ENCODE measurements around the gene OR2W3. TPM values are rescaled to one million over a fixed set of nuclear protein-coding genes. Genes with fewer than 3 reads are reported as not detected.

The OR2W3 gene
- total RNA-seq, 1 donor from 2014 or later = 0.31 TPM

DNA sequence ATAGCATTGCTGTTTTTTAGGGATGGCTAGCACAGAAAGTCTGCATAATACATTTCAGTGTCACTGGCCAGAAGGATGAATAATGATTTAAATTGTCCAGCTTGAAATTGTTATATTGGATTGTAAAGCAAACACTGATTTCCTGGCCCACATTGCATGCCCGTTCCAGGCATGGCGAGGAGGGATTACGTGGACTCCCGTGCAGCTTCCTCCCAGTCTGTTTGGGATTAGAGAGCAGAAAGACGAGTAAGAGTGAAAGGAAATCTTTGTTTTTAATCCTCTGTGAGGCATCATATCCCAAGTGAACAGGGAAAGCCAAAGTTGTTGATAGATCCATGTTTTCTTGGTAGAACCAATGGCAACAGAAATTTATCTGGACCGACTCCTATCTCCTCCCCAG lies 30.0 kb upstream of the OR2W3 start:
- Mint-ChIP-seq H3K27ac (no peak overlapping the region), H3K4me1 (ENCODE audit: low read depth) (no peaks in the 10 kb centered on the region), H3K27me3 (no peaks in the 10 kb centered on the region), H3K4me3 (ENCODE audit: low read depth) (no peak overlapping the region), H3K36me3 (ENCODE audit: insufficient read depth) (no peaks in the 10 kb centered on the region), H3K9me3 (ENCODE audit: low read depth) (peaks cover 11% of the 10 kb centered on the region)
- TF ChIP-seq, protein P1, sequence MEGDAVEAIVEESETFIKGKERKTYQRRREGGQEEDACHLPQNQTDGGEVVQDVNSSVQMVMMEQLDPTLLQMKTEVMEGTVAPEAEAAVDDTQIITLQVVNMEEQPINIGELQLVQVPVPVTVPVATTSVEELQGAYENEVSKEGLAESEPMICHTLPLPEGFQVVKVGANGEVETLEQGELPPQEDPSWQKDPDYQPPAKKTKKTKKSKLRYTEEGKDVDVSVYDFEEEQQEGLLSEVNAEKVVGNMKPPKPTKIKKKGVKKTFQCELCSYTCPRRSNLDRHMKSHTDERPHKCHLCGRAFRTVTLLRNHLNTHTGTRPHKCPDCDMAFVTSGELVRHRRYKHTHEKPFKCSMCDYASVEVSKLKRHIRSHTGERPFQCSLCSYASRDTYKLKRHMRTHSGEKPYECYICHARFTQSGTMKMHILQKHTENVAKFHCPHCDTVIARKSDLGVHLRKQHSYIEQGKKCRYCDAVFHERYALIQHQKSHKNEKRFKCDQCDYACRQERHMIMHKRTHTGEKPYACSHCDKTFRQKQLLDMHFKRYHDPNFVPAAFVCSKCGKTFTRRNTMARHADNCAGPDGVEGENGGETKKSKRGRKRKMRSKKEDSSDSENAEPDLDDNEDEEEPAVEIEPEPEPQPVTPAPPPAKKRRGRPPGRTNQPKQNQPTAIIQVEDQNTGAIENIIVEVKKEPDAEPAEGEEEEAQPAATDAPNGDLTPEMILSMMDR (IDR thresholded peaks at IDR 0.05; ENCODE audit: unreplicated experiment) = no peak
- DNase-seq (ENCODE audit: low spot score, unreplicated experiment) = no peak

DNA sequence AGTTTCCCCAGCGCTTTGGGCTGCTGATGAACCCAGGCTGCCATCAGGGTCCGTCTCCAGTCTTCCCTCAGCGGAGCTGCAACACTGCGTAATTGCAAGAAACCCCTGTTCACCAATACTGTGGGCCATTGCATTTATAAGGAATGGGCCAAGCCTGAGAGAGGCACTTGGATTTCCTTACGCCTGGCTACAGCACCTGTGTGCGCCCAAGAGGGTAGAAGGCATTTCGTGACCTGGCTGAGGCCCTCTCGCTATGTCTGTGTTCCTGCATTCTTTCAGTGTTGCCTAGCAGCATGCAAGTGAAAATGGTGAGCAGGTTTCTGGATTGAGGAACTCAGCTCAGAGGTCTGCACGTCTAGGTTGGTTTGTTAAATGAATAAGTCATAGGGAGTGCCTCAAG lies 12.0 kb upstream of the OR2W3 start:
- TF ChIP-seq, protein P1 (IDR thresholded peaks at IDR 0.05; ENCODE audit: unreplicated experiment) = no peak
- no peaks in the 10 kb centered on the region for H3K36me3 Mint-ChIP-seq (ENCODE audit: insufficient read depth)
- H3K4me3 Mint-ChIP-seq (ENCODE audit: low read depth) = no peak overlapping the region
- no peak for DNase-seq (ENCODE audit: low spot score, unreplicated experiment)
- H3K27ac Mint-ChIP-seq = no peak overlapping the region
- H3K4me1 Mint-ChIP-seq (ENCODE audit: low read depth) = no peaks in the 10 kb centered on the region
- H3K9me3 Mint-ChIP-seq (ENCODE audit: low read depth) = peaks cover 10% of the 10 kb centered on the region
- no peaks in the 10 kb centered on the region for H3K27me3 Mint-ChIP-seq

DNA sequence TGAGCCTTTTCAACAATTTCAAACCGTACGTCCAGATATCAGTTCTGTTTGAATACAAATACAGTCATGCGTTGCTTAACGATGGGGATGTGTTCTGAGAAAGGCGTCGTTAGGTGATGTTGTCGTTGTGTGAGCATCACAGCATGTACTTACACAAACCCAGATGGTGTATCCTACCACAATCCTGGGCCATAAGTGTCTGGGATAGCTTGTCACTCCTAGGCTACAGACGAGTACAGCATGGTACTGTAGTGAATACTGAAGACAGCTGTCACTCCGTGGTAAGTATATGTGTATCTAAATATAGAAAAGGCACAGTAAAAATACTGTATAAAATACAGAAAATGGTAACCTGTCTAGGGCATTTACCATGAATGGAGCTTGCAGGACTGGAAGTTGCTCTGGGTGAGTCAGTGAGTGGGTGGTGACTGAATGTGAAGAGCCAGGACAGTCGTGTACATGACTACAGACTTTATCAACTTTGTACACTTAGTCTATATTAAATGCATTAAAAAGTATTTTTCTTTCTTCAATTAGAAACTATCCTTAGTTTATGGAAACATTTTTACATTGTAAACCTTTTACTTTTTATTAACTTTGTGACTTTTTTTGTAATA lies 10.5 kb upstream of the OR2W3 start:
- H3K9me3 Mint-ChIP-seq (ENCODE audit: low read depth) = no peaks in the 10 kb centered on the region
- no peaks in the 10 kb centered on the region for H3K27me3 Mint-ChIP-seq
- H3K4me1 Mint-ChIP-seq (ENCODE audit: low read depth) = no peaks in the 10 kb centered on the region
- TF ChIP-seq, protein P1 (IDR thresholded peaks at IDR 0.05; ENCODE audit: unreplicated experiment) = no peak
- H3K36me3 Mint-ChIP-seq (ENCODE audit: insufficient read depth) = no peaks in the 10 kb centered on the region
- H3K4me3 Mint-ChIP-seq (ENCODE audit: low read depth) = no peak overlapping the region
- no peak overlapping the region for H3K27ac Mint-ChIP-seq
- DNase-seq (ENCODE audit: low spot score, unreplicated experiment) = no peak

DNA sequence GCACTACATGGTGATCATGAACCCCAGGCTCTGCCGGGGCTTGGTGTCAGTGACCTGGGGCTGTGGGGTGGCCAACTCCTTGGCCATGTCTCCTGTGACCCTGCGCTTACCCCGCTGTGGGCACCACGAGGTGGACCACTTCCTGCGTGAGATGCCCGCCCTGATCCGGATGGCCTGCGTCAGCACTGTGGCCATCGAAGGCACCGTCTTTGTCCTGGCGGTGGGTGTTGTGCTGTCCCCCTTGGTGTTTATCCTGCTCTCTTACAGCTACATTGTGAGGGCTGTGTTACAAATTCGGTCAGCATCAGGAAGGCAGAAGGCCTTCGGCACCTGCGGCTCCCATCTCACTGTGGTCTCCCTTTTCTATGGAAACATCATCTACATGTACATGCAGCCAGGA lies 589 bp downstream of the OR2W3 start:
- peaks cover 2% of the 10 kb centered on the region for H3K36me3 Mint-ChIP-seq (ENCODE audit: insufficient read depth)

GRCh38 chr1:247904122-247904521 lies 8.7 kb downstream of the OR2W3 start:
- TF ChIP-seq, protein P1 (IDR thresholded peaks at IDR 0.05; ENCODE audit: unreplicated experiment) = no peak
- Mint-ChIP-seq H3K27me3 (no peaks in the 10 kb centered on the region), H3K9me3 (ENCODE audit: low read depth) (peaks cover 35% of the 10 kb centered on the region), H3K4me3 (ENCODE audit: low read depth) (no peak overlapping the region), H3K36me3 (ENCODE audit: insufficient read depth) (no peaks in the 10 kb centered on the region), H3K27ac (no peak overlapping the region), H3K4me1 (ENCODE audit: low read depth) (no peaks in the 10 kb centered on the region)
- DNase-seq (ENCODE audit: low spot score, unreplicated experiment) = no peak

More for the DNA sequence above, 589 bp downstream of the OR2W3 start:
- Mint-ChIP-seq H3K27me3 (no peaks in the 10 kb centered on the region), H3K27ac (no peak overlapping the region), H3K9me3 (ENCODE audit: low read depth) (peaks cover 8% of the 10 kb centered on the region), H3K4me3 (ENCODE audit: low read depth) (no peak overlapping the region), H3K4me1 (ENCODE audit: low read depth) (no peaks in the 10 kb centered on the region)
- TF ChIP-seq, protein P1 (IDR thresholded peaks at IDR 0.05; ENCODE audit: unreplicated experiment) = no peak
- DNase-seq (ENCODE audit: low spot score, unreplicated experiment) = no peak

All from progenitor cell of endocrine pancreas (in vitro differentiated cells).